ENCODE results near the gene PCA3. TPM values are rescaled to one million over a fixed set of nuclear protein-coding genes. Genes with fewer than 3 reads are reported as not detected.

Gene PCA3
- under 1 TPM in 1 of 3 donors, not detected in 2; 0.36 TPM for total RNA-seq
- 0.45 TPM for total RNA-seq (2013)

DNA sequence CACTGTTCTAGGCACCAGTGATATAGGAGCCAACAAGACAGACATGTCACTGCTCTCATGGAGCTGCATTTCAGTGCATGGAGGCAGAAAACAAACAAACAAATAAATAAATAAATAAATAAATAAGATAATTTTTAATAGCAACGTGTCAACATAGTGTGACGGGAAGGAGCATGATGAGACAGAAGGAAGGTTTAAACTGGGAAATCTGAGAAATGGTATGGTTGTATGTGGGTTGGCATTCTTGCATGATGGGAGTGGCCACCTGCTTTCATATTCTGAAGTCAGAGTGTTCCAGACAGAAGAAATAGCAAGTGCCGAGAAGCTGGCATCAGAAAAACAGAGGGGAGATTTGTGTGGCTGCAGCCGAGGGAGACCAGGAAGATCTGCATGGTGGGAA, at the start of gene PCA3:
Gene PCA3, plus strand, starts transcription at position 301 of the 400 bp plus-strand sequence.
- H3K4me3 ChIP-seq (ENCODE audit: low read length): no peak within 1 kb of the TSS
- TF ChIP-seq, protein P1, sequence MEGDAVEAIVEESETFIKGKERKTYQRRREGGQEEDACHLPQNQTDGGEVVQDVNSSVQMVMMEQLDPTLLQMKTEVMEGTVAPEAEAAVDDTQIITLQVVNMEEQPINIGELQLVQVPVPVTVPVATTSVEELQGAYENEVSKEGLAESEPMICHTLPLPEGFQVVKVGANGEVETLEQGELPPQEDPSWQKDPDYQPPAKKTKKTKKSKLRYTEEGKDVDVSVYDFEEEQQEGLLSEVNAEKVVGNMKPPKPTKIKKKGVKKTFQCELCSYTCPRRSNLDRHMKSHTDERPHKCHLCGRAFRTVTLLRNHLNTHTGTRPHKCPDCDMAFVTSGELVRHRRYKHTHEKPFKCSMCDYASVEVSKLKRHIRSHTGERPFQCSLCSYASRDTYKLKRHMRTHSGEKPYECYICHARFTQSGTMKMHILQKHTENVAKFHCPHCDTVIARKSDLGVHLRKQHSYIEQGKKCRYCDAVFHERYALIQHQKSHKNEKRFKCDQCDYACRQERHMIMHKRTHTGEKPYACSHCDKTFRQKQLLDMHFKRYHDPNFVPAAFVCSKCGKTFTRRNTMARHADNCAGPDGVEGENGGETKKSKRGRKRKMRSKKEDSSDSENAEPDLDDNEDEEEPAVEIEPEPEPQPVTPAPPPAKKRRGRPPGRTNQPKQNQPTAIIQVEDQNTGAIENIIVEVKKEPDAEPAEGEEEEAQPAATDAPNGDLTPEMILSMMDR (IDR thresholded peaks at IDR 0.05): no peak
- DNase-seq (no peak), ATAC-seq (no peak)
- no peak within 1 kb of the TSS for H3K27ac Mint-ChIP-seq
- no peaks in the 10 kb centered on the region for H3K4me1 Mint-ChIP-seq
- no peaks in the 10 kb centered on the region for H3K36me3 Mint-ChIP-seq
- no peaks in the 10 kb centered on the region for H3K9me3 Mint-ChIP-seq
- intact Hi-C loops (cut with micrococcal nuclease): no loop called here
- no peaks in the 10 kb centered on the region for H3K9me3 ChIP-seq (ENCODE audit: control insufficient read depth, insufficient read depth, low read length)
- peaks cover 11 to 18% of the 10 kb centered on the region in 2 donors for H3K27me3 Mint-ChIP-seq (ENCODE audit: low read depth in 2 of 2)
- no peak within 1 kb of the TSS for H3K27ac ChIP-seq (ENCODE audit: low read length)
- no peaks in the 10 kb centered on the region for H3K4me1 ChIP-seq (ENCODE audit: control insufficient read depth, insufficient read depth, low read length)
- WGBS (ENCODE audit: insufficient coverage): 94% methylated on average over 4 of the region's 4 CpGs
- no peaks in the 10 kb centered on the region for H3K27me3 ChIP-seq (ENCODE audit: control insufficient read depth, insufficient read depth, low read length)
- no peaks in the 10 kb centered on the region for H3K36me3 ChIP-seq (ENCODE audit: control insufficient read depth, insufficient read depth, low read length)
- H3K4me3 Mint-ChIP-seq: no peak within 1 kb of the TSS

GRCh38 chr9:76716085-76716672, 48.1 kb upstream of the PCA3 start:
- H3K4me3 ChIP-seq (ENCODE audit: low read length): no peak overlapping the region
- DNase-seq (no peak), ATAC-seq (no peak)
- Mint-ChIP-seq H3K36me3 (no peaks in the 10 kb centered on the region), H3K9me3 (no peaks in the 10 kb centered on the region), H3K4me3 (no peak overlapping the region), H3K27ac (no peak overlapping the region), H3K4me1 (no peaks in the 10 kb centered on the region), H3K27me3 (ENCODE audit: low read depth in 2 of 2) (peaks cover 13 to 25% of the 10 kb centered on the region in 2 donors)
- no peaks in the 10 kb centered on the region for H3K4me1 ChIP-seq (ENCODE audit: control insufficient read depth, insufficient read depth, low read length)
- no peak overlapping the region for H3K27ac ChIP-seq (ENCODE audit: low read length)
- TF ChIP-seq, protein P1 (IDR thresholded peaks at IDR 0.05): no peak
- 88% methylated on average over 5 of the region's 7 CpGs for WGBS (ENCODE audit: insufficient coverage)
- H3K36me3 ChIP-seq (ENCODE audit: control insufficient read depth, insufficient read depth, low read length): no peaks in the 10 kb centered on the region
- H3K9me3 ChIP-seq (ENCODE audit: control insufficient read depth, insufficient read depth, low read length): no peaks in the 10 kb centered on the region
- no peaks in the 10 kb centered on the region for H3K27me3 ChIP-seq (ENCODE audit: control insufficient read depth, insufficient read depth, low read length)
- intact Hi-C loops (cut with micrococcal nuclease): no loop called here

- TF ChIP-seq, protein P1 (IDR thresholded peaks at IDR 0.05): no peak
- Mint-ChIP-seq H3K27ac (no peak overlapping the region), H3K27me3 (ENCODE audit: low read depth in 2 of 2) (peaks cover 9 to 25% of the 10 kb centered on the region in 2 donors), H3K9me3 (no peaks in the 10 kb centered on the region), H3K4me3 (no peak overlapping the region), H3K4me1 (no peaks in the 10 kb centered on the region), H3K36me3 (no peaks in the 10 kb centered on the region)
- Histone ChIP-seq H3K36me3 (ENCODE audit: control insufficient read depth, insufficient read depth, low read length) (no peaks in the 10 kb centered on the region), H3K27me3 (ENCODE audit: control insufficient read depth, insufficient read depth, low read length) (no peaks in the 10 kb centered on the region), H3K9me3 (ENCODE audit: control insufficient read depth, insufficient read depth, low read length) (no peaks in the 10 kb centered on the region), H3K4me1 (ENCODE audit: control insufficient read depth, insufficient read depth, low read length) (no peaks in the 10 kb centered on the region), H3K4me3 (ENCODE audit: low read length) (no peak overlapping the region), H3K27ac (ENCODE audit: low read length) (no peak overlapping the region)
- intact Hi-C loops (cut with micrococcal nuclease): no loop called here
- no peak for DNase-seq
- WGBS (ENCODE audit: insufficient coverage): 42% methylated on average over 5 of the region's 5 CpGs
- no peak for ATAC-seq
These were observed 47.1 kb upstream of the PCA3 start for GRCh38 chr9:76717176-76717575.

DNA sequence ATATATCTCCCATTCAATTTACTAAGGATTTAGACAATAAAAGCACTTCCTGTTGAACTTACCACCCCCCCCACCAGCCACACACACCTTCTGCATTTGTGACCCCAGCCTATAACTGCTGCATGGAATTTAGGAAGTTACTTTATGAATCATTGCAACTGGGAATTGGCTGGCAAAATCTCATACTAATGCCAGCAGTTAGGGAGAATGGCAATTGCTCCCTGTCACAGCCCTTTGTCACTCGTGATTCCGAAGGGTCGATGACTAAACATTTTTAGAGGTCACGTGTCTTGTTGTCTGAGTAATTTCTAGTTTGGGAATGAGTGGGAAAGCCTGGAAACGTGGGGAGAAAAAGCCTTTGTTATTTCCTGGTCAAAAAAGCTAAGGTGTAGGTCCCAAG, 46.6 kb upstream of the PCA3 start:
- Histone ChIP-seq H3K9me3 (ENCODE audit: control insufficient read depth, insufficient read depth, low read length) (no peaks in the 10 kb centered on the region), H3K27me3 (ENCODE audit: control insufficient read depth, insufficient read depth, low read length) (no peaks in the 10 kb centered on the region), H3K36me3 (ENCODE audit: control insufficient read depth, insufficient read depth, low read length) (no peaks in the 10 kb centered on the region), H3K4me1 (ENCODE audit: control insufficient read depth, insufficient read depth, low read length) (no peaks in the 10 kb centered on the region), H3K4me3 (ENCODE audit: low read length) (no peak overlapping the region), H3K27ac (ENCODE audit: low read length) (no peak overlapping the region)
- Mint-ChIP-seq H3K36me3 (no peaks in the 10 kb centered on the region), H3K27me3 (ENCODE audit: low read depth in 2 of 2) (peaks cover 9 to 25% of the 10 kb centered on the region in 2 donors), H3K4me3 (no peak overlapping the region), H3K4me1 (no peaks in the 10 kb centered on the region), H3K27ac (no peak overlapping the region), H3K9me3 (no peaks in the 10 kb centered on the region)
- TF ChIP-seq, protein P1 (IDR thresholded peaks at IDR 0.05): no peak
- DNase-seq (no peak), ATAC-seq (no peak)
- 39% methylated on average over 5 of the region's 5 CpGs for WGBS (ENCODE audit: insufficient coverage)
- intact Hi-C loops (cut with micrococcal nuclease): no loop called here

Data from natural killer cell (primary cell).